HPDE6-E6E7 (cell line): Measurements from ENCODE around the gene ADGRG2.
A peak's percentile ranks its signal among the peaks of the same experiment; 100 is the strongest.
"Not testable (repeated sequence)": the region's sequence is repeated elsewhere in the genome, so short reads cannot be mapped to it uniquely, and the experiment has no call there.

Experiments
- DNase-seq: peaks from one replicate; pipeline ENCODE4 v3.0.0; 2011; ENCODE audit warnings: missing footprints; ENCODE audit errors: extremely low spot score

The ADGRG2 gene

GRCh38 chrX:18998653-18999052 is 123.6 kb downstream of the ADGRG2 start:
- DNase-seq: no peak

GRCh38 chrX:18997916-18998315 is 124.4 kb downstream of the ADGRG2 start:
- DNase-seq: no peak

DNA sequence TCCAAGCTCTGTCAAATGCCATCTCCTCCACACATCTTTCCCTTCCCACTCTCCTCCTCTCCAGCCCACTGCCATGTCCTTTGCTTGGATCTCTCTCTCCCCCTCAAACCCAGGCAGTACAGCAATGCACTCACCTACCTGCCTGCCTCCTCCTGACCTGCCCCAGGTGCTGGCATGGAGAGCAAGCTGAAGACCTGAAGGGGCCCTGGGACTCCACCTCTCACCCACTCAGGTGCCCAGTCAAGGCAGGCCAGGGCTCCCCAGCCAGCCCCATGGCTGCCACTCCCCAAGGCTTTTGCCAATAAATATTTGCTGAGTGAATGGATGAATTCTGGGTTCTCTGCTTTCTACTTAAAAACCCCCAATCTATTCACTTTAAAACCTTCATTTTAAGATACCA is 125.7 kb downstream of the ADGRG2 start:
- DNase-seq: no peak

- DNase-seq: peak; percentile 25
Observed at GRCh38 chrX:18995221-18995620, 127.0 kb downstream of the ADGRG2 start.

DNA sequence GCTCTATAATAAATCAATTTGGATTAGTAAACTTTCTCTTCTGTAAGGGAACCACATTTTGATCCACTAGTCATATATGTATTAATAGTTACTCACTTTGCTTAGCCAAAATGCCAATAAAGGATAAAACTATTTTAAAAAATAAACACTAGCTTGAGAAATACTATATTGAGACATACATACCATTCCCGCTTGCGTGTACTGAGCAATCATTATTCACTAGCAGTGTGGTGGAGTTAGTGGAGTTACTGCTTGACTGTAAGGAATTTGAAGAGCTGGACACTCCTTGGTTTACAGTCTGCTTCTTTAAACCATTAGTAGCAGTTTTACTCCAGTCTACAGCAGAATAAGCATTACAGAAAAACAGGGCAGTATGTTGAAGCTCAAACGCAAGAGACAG is 127.6 kb downstream of the ADGRG2 start:
- DNase-seq: peak; percentile 16

DNA sequence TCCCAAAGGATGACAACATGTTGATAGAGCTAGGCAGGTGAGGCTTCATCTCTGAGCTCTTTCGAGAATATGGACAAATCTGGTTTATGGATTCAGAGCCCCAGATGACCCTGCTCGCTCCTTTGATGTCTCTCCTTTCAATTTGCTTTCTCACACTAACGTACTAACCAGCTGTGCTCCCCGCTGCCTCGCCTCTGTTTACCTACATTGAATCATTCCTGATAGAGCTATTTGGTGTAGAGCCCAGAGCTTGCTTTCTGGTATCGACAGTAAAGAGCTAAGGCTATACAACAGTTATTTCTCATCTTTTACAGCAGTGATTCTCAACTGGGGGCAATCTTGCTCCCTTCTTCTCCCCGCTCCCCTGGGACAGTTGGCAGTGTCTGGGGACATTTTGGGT is 129.4 kb downstream of the ADGRG2 start:
- no peak for DNase-seq

- no peak for DNase-seq
Observed at GRCh38 chrX:18985186-18985435, 137.2 kb downstream of the ADGRG2 start.

- peak; percentile 71 for DNase-seq
Observed at GRCh38 chrX:18984381-18985185, 137.7 kb downstream of the ADGRG2 start.

DNA sequence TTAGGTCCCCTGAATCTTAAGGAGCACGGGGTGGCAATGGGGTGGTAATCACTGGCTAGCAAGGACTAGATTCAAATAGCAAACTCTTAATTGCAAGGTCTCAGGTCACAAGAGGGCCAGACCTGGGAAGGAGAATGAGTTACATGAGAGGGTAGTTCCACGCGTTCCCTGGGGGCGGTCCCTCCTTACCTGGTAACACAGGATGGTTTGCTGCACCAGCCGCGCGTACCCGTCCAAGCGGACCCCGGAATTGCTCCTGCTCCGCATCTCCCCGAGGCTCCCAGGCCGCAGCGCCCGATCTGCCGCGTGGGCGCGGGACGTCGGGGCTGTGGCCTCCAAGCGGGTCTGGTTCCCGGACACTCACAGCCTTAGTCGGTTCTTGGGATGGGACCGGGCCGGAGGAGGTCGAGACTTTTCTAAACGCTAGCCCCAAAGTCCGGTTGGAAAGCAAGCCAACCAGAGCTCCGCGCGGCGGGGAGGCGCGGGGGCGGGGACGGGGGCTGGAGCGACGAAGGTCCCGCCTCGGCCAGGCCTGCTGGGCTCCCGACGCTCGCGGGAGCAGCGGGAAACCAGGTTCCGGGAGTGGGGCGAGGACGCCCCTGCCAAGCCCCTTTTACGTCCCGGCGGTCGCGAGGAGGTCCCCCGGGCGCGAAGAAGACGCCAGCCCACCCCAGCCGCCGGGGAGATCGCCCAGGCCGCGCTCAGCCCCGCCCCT is 138.4 kb downstream of the ADGRG2 start, which contains the start of gene PHKA2:
Gene PHKA2 (minus strand): TSS at position 449 of the 715 bp plus-strand sequence. CDS start 182 bp downstream, at position 267.
- no peak for DNase-seq

- DNase-seq: no peak
Observed at GRCh38 chrX:18981124-18981807, 141.0 kb downstream of the ADGRG2 start.

- DNase-seq: not testable (repeated sequence)
Observed at GRCh38 chrX:18980262-18980661, 142.0 kb downstream of the ADGRG2 start.

- no peak for DNase-seq
Observed at GRCh38 chrX:18974993-18975392, 147.3 kb downstream of the ADGRG2 start.

DNA sequence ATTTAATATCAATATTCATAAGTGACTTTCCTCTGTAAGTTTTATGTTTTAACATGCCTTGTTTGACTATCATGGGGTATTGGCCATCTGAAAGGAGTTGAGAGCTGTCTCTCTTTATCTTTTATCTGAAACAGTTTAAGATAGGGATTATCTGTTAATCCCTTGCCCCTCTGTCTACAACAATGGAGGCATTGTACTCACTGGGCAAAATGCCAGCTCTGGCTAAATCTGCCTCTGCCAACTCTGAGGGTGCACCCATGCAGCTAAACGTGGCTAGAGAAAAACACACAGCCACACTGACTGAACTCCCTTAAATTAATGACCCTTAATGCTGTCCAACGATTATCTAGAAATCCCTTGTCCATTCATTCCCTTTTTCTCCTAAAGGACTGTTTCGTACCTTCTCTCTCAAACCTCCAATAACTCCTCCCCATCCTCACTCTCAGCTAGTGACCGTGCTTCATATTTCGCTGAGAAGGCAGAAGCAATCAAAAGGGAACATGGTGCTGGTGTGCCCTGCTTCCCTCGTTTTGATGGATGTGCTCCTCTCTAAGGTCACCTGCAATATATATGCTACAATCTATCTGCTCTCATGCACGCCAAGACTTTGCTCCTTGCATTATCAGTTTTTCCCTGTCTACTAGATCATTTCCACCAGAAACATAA is 148.6 kb downstream of the ADGRG2 start:
- DNase-seq: no peak

GRCh38 chrX:18971506-18971905 is 150.8 kb downstream of the ADGRG2 start:
- no peak for DNase-seq

DNA sequence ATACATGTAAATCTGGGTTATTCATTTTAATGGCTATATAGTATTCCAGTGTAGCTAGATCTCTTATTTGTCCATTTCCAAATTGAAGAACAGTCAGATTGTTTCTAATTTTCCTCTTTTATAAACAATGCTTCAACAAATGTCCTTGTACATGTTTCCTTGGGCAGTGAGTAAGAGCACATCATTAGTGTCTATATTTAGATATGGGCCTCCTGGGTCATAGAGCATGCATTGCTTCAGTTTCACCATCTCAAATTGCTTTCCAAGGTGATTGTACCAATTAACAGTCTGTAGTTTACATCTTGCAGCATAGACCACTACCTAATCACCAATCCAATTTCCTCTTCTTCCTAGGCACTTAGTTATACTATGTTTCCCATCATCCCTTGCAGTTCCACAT is 151.8 kb downstream of the ADGRG2 start:
- DNase-seq: no peak

DNA sequence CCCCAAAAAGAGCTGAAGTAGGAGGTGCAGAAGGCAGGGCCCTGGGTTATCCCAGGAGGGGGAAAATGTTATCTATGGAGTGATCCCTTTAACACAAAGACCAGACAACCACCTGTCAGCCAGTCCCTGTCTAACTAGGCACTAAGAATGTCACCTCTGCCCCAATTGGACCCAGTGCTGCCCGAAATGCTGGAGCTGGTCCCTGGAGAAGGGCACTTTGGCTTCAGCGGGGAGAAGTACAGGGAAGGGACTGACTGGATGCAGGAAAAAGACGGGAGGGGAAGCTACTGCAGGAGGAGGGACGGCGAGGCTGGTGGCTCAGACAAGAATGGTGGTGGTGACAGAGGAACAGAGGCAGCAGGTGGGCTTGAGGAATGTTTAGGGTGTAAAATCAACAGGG is 155.6 kb downstream of the ADGRG2 start:
- DNase-seq: no peak

DNA sequence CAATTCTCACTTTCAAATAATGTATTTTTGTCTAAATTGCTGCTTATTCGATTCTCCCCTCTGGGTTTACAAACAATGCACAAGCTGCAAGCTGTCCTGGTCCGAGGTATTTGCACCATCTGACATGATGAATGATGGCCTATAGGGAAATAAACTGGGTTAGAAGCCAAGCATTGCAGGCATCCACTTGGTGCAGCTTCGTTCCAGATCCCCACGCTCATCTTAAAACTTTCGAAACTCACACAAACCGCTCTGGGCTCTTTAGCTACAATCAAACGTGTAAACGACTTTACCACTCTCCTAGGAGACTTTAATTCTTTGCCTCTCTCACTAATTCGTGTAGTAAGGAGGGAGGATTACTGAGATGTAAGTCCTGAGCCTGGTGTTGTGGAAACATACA is 157.4 kb downstream of the ADGRG2 start:
- no peak for DNase-seq

DNA sequence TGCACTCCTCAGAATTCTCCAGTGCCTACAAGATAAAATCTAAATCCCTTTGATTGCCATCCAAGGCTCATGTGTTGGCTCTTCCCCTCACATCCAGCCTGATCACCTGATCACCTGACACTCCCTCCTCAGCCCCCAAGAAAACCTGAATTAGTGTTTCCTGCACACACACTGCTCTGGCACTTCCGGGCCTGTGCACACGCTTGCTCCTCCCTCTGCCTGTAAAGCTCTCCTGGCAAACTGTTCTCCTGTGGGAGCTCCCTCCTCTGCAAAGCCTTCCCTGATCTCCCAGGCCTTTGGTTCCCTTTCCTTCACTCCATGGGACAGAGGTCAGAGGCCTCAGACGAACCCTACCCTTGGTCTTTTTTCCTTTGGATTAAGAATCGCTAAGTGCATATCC is 158.2 kb downstream of the ADGRG2 start:
- no peak for DNase-seq

- DNase-seq: no peak
Observed at GRCh38 chrX:18962329-18962728, 159.9 kb downstream of the ADGRG2 start.

DNA sequence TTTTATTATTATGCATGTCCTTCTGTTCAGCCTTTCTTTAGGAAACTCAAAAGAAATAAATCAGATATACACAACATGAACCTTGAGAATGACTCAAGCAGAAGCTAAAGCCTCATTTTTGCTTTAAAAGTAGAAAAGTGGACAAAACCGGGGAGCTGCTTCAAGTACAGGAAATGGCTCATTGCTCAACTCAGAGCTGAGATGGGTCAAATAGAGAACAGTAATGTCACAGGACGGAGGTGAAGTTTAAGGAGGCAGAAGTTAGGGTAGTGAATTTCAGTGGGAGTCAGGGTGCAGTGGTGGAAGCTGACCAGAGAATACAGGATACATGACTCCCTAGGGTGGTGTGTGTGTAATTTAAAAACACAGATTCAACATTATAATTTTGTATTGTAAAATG is 160.6 kb downstream of the ADGRG2 start:
- DNase-seq: no peak

- DNase-seq: no peak
Observed at GRCh38 chrX:18956303-18957032, 165.8 kb downstream of the ADGRG2 start.

- no peak for DNase-seq
Observed at GRCh38 chrX:18955676-18956075, 166.6 kb downstream of the ADGRG2 start.
